Stimulated activated CD4-positive, alpha-beta T cell treated with anti-CD3 and anti-CD28 coated beads, TNF-alpha, amount 100 ng/mL, for 24 hours (primary cell): ENCODE data around the gene FTCD.

Source experiments
- DNase-seq, 3 experiments: peaks; one replicate each; pipeline ENCODE4 v3.0.0-alpha.2; 2020; ENCODE audit warnings: low read depth in 3 of 3

Gene FTCD

DNA sequence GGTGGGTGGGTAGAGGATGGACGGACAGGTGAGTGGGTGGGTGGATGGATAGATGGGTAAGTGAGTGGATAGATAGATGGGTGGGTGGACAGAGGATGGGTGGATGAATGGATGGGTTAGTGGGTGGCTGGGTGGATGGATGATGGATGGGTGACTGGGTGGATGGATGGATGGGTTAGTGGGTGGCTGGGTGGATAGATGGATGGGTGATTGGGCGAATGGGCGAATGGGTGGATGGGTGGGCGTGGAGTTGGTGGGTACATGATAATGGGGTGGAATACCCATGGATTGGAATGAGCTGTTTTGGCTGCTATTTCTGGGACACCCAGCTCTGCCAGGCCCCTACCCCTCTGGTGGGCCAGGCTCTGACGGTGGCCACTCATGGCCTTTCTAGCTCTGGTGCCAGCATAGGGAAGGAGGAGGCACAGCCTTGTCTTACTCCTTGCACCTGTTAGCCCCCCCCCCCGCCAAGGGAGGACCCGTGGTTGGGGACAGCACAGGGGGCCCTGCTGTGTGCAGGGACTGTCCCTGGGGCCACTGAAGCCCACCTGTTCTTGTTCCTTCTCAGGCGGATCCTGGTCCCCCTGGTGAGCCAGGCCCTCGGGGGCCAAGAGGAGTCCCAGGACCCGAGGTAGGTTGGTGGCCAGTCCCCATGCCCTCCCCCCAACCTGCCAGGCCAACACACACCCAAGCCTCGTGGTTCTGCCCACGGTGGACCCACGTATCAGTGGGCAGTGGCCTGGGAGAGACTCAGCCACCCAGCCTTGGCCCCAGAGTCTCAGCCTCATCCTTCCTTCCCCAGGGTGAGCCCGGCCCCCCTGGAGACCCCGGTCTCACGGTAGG lies 31.1 kb downstream of the FTCD start:
- DNase-seq: no peak

DNA sequence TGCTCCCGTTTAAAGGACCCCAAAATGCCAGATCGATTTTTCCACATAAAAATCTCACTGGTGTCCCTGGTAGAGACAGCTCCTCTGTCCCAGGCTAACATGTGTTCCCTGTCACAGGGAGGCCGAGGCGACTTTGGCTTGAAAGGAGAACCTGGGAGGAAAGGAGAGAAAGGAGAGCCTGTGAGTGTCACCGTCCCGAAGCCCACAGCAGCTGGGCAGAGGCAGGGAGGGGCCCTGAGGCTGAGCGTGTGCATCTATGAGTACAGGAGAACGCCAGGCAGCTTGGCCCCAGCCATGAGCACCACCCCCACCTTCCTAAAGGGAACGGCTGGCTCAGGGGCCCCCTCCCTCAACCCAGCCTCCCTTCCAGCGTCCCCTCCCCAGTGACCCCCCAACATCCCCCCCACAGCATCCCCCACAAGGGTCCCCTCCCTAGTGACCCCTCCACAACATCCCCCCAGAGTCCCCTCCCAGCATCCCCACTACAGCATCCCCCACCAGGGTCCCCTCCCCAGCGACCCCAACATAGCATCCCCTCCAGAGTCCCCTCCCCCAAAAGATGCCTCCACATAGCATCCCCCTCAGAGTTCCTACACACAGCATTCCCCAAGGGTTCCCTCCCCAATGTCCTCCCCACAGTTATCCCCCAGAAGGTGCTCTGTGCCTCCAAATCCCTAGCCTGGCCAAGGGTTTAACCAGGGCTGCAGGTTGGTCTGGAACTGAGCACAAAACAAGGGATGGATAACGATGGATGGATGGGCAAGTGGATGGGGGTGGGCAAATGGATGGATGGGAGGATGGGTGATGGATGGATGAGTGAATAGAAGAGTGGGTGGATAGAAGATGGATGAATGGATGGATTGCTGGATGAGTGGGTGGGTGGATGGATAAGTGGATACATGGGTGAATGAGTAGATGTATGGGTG lies 32.4 kb downstream of the FTCD start:
- DNase-seq: no peak

DNA sequence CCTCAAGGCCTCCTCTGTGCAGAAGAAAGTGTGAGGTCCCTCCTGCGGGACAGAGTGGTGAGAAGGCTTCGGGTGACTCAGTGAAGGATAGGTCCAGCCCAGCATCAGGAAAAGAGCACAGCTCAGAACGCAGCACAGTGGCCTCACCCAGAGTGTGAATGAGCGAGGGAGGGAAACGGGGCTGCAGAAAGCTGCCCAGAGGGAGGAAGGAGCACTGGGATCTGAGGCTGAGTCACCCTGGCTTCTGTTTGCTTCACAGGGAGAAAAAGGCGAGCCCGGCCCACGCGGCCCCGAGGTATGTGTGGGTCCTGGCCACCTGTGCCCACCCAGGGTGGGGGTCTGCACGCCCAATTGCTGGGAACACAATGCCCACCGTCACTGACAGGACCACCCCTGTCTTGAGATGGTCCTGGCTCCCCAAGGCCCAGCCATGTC lies 33.1 kb downstream of the FTCD start:
- no peak for DNase-seq

DNA sequence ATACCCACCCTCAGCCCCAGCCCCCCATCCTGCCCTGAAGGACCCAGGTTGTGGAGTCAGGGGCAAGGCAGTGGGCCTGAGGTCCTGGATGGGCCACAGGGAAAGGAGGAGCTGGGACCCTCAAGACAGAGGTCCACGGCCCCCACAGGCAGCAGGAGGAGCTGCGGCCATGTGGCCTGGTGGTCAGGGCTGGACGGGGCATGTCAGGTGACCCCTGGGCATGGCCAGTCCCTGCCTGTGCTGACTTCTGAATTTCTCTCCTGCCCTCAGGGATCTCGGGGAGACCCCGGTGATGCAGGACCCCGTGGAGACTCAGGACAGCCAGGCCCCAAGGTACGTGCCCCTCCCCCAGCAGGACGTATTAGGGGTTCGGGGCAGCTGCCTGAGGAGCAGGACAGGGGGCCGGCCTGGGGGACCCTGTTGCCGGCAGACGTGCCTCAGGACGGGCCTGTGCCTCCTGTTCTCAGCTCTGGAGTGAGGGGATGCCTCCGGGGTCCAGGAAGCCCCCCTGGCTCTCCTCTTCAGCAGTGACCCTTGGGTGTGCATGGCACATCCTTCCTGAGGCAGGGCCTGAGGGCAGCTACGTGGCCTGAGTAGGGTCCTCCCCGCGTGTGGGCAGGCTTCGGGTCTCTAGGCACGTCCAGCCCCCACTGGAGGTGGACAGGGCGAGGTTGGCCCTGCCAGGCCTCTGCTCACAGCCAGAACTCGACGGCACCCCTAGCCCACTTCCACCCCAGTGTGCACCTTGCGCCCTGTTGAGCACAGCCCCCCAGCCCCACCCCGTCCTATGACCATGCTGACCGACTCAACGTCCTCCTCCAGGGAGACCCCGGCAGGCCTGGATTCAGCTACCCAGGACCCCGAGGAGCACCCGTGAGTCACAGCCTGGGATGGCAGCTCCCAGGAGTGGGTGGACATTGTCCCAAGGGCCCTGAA lies 33.8 kb downstream of the FTCD start:
- no peak for DNase-seq

DNA sequence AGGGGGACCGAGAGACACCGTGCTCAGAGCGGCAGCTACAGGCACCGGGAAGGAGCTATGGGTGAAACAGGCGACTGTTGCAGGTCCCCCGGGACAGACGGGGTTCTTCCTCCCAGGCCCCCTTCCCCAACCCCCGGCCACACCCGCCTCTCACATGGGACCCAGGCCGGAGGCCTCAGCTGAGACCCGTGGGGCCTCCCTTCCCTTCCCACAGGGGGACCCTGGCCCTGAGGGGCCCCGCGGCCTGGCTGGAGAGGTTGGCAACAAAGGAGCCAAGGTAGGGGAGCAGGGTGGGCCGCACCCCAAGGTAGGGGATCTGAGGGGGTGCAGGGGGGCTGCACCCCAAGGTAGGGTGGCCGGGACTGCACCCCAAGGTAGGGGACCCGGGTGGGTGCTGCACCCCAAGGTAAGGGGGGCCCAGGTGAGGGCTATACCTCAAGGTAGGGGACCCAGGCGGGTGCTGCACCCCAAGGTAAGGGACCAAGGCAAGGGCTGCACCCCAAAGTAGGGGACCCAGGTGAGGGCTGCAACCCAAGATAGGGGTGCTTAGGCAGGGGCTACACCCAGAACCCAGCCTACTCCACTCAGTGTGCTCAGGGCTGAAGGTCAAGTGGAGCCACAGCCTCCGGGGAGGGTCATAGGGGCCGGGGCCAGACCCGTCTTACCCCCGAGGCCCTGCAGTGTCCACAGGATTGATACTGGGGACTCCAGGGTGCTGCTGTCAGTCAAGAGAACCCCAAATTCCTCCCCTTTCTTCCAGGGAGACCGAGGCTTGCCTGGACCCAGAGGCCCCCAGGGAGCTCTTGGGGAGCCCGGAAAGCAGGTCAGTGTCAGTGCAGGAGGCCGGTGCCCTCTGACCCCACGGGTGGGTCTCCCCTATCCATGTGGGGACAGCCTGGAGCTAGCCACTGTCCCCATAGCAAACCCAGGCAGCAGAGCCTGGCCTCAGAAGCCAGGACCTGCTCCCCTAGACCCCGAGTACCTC lies 34.8 kb downstream of the FTCD start:
- no peak for DNase-seq

DNA sequence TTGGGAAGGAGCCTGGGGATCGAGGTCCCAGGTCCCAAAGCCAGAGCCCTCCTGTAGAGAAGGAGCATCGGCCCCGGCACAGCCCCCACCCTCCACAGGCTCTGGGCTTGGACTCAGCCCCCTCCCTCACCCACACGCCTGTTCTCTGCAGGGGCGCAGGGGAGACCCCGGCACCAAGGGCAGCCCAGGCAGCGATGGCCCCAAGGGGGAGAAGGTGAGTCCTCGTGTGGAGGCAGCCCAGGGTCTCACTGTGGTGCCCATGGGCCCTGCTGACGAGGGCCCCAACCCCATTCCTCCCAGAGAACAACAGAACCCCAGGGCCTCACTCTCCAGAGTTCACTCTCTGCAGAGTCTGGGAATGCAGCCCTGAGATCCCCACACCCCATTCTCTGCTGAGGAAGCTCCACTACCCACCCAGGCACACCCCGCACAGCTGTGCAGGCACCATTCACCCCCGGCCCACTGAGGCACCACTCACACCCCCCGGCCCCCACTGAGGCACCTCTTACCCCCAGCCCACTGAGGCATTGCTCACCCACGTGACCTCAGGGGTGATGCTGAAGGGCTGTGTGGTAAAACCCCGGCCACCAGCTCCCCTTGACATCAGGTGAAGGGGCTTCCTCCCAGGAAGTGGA lies 35.6 kb downstream of the FTCD start:
- DNase-seq: no peak

DNA sequence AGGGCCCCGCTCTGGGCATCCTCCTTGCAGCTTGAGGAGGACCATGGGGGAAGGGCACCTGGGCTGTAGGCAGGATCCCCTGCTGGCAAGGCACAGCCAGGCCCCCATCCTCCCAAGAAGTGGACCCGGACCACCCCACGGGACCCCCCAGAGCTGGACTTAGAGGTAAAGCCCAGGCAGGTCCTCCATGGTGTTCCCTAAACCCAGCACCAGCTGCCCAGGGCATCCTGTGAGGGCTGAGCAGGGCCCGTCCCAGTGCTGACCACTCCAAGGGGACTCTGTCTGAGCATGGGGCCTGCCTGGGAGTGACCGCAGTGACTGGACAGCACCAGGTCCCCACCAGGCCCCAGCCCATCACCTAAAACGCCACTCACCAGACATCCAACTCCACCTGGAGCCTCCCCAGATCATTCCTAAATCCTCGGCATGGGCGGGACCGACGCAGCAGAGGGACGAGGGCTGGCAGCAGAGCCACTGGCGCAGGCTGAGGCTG lies 36.2 kb downstream of the FTCD start:
- DNase-seq: no peak

DNA sequence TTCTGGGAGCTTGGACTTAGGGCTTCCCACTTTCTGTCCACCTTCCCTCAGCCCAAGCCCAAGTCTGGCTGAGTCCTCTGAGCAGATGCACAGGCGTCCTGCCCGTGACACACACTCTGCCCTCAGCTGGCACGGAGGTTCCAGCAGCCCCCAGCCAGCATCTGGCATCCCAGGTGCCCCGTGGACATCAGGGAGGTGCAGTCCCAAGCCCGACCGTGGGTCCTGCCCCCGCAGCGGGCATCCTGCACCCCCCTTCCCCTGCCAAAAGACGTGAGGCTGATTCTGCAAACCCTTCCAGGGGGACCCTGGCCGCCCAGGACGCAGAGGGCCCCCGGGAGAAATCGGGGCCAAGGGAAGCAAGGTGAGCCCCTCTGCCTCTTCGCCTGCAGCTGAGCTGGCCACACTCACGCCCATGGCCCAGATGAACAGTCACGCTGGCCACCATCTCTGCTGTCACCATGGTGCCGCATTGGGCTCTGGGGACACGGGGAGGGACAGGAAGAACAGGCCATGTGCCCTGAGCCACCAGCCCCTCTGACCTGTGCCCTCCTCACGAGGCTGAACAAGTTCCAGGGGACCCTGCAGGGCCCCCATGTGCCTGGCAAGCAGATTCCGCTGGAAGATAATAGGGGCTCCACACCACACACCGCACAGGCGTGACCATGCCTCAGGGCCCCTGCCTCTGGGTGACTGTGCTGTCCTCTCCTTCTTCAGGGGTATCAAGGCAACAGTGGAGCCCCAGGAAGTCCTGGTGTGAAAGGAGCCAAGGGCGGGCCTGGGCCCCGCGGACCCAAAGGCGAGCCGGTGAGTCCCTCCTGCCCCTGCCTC lies 36.8 kb downstream of the FTCD start:
- DNase-seq: no peak

DNA sequence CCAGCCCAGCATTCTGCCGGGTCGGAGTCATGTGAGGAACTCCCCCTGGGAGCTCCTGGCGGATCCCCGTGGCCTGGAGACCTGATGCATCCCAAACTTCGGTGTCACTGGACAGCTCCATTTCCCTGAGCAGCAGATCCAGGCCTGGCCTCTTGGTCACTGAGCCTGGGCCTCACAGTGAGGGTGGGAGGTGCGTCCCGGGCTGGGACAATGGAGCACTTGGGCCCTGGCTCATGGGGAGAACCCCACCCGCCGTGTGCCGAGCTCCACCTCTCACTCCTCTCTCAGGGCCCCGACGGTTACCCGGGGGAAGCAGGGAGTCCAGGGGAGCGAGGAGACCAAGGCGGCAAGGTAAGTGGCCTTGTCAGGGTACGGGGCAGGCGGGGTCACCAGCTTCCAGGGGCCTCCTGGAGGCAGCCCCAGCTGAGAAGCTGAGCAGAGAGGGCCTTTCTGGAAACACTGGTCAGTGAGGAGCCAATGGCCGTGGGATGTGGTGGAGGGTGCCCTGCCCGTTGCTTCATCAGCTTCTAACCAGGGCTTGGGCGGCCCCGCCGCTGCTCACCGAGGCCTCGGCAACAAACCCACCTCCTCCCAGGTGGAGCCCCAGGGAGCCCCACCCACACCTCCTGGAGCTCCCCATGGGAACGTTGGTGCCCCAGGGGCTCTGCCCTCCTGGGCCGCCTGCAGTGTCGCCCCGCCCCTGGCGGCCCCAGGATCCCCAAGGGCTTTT lies 37.6 kb downstream of the FTCD start:
- no peak for DNase-seq

DNA sequence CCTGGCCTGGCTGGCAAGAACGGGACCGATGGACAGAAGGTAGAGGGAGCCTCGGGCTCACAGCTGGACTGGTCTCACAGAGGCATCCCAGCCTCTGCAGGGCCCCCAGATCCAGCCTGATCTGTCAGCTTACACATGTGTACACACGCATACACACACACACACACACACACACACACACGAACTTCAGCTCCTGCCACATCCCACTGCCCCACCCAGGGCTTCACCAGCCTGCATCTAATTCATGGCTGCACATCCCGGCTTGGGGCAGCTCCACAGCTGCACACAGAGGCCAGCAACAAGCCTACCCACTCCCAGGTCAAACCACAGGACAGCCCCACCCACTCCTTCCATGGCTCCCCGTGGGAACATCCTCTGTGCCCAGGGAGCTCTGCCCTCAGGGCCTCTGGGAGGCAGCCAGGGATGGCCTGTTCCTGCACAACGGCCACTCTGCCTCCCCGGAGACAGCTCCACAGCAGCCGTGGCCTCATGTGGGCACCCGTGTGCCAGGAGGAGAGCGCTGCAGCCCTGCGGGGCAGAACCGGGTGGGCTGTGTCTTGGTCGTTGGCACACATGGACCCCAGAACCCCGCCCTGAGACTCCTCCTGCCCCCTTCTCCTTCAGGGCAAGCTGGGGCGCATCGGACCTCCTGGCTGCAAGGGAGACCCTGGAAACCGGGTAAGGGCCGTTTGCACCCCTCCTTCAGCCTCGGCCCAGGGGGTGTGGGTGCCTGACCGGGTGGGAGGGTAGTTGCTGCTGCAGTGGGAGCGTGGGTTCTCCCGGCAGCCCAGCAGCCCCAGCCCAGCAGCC lies 38.4 kb downstream of the FTCD start:
- no peak for DNase-seq

DNA sequence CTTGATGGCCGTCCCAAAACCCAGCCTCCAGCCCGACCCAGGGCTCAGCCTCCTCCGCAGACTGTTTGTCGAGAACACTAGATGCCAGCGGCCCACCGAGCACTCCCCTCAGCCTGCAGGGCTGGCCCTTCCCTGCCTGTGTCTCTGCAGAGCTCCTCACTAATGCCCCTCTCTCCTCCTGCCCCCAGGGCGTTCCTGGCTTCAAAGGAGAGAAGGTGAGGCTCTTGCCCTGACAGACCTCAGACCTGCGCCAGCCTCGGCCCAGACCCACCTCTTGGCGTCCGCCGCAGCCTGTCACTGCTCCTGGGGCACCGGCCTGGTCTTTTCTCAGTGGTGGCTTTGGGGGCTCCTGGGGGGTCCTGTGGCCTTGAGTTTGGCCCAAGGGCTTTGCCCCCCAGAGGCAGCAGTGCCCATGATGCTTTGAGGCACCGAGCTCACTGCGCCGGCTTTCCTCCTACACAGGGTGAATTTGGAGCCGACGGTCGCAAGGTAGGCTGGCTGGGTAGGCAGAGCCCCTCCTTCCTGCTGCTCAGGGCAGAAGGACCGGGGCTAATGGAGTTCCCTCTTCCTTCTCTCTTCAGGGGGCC lies 39.1 kb downstream of the FTCD start:
- no peak for DNase-seq

DNA sequence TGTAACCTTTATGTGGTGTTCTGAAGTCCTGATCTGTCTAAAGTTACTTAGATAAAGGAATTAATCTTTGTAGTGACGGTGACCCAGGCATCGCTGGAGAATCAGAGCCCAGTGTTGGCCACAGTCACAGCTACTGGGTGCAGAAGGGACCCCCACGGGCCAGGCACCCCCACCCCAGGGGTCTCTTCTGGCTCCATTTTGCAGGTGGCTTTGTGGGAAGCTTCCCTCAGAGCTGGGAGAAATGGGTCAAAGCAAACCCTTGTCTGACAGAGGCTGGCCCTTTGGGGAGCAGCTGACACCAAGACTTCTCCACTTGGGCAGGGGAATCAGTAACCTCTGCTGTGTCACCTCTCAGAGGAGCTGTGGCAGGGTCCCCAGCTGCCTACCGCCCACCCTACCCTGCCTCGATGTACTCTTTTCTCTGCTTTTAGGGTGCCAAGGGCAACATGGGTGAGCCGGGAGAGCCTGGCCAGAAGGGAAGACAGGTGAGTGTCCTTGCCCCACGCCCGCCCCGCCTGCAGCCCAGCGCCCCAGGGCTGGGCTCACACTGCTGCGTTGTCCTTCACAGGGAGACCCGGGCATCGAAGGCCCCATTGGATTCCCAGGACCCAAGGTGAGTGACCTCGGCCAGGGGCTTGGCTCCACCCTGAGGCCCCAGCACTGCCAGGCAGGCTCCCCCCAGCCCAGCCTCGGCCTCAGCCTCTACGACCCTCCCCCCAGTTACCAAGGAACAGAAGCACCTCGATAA lies 39.8 kb downstream of the FTCD start:
- DNase-seq: no peak

DNA sequence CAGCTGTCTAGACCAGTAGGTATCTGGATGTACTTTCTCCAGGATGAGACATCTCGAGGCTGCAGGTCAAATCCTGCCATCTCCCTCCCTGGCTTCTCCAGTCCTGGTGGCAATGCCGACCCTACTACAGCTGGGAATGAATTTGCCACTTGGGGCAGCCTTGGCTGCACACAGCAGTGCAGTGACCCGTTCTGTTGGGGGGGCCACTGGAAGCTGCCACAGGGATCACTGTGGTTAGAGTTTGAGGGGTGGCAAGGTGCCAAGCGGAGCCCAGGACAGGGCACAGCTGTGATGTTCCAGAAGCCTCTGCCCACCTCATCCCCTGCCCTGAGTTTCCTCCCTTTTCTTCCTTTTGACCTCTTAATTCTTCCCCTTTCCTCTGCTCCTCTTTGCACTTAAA lies 40.4 kb downstream of the FTCD start:
- DNase-seq: no peak

DNA sequence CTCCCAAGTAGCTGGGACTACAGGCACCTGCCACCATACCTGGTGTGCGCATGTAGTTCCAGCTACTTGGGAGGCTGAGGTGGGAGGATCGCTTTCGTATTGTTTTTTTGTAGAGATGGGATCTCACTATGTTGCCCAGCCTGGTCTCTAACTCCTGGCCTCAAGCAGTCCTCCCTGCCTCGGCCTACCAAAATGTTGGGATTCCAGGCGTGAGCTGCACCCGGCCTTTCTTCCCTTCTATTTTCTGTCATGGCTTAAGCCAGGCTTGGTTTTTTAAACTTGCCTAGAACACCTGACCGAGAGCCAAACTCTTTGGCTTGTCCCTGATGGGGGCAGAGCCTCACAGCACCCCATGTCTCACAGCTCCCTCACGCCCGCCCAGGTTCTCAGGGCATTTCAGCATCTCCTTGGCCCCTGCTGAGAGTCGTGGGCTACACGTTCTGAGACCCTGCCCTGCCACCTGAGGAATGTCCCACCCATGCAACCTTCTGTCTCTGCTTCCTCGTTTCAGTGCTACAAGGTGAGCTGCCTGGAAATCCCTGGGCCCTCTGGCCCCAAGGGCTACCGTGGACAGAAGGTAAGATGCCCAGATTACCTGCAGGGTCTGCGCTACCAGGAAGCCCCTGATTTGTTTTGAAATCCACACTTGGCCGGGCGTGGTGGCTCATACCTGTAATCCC lies 41.7 kb downstream of the FTCD start:
- no peak for DNase-seq

DNA sequence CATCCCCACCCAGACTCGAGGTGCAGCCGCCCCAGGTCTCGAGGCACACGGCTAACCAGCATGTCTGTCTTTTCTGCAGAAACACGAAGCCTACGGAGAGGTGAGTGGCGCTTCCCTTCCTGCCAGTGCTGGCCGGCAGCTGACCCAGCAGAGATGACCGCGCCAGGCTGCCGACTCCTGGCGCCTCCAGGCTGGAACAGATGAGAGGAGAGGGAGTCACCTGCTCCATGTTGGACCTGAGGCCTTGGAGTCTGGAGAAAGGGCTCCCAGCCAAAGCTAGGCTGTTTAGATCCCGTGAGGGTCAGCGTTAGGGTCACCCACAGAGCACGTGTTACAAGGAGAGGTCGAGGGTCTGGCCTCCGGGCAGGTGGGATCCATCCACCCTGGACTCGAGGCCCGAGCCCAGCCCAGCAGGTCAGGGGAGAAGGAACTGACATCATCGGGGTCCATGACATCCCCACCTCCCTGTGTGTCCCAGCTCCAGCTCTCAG lies 42.6 kb downstream of the FTCD start:
- no peak for DNase-seq
